HG02678 (cell line): Measurements from ENCODE around the gene ZFPM1.

ENCODE experiments used
- ATAC-seq: cut with Tn5 transposase; IDR thresholded peaks from one replicate; pipeline ENCODE4 v1.9.1; 2021; ENCODE audit warnings: mild to moderate bottlenecking, moderate library complexity; ENCODE audit not compliant: unreplicated experiment

The ZFPM1 gene

DNA sequence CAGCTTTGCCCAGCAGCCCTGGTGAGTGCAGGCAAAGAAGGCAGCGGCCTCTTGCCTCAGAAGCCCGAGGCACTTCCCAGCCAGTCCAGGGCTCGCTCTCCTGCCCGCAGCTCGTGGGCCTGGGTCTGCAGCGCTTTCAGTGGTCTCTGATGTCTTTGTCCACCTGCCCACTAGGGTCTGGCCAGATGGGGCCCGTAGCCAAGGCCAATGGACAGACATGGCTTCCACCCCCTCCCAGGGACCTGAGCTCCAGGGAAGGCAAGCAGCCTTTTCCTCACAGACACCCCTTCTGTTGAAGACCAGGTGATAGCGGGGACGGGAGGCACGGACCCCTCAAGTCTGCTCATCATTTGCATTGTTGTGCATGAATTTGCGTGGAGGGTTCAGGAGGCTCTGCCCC is 83.4 kb downstream of the ZFPM1 start:
- no peak for ATAC-seq

DNA sequence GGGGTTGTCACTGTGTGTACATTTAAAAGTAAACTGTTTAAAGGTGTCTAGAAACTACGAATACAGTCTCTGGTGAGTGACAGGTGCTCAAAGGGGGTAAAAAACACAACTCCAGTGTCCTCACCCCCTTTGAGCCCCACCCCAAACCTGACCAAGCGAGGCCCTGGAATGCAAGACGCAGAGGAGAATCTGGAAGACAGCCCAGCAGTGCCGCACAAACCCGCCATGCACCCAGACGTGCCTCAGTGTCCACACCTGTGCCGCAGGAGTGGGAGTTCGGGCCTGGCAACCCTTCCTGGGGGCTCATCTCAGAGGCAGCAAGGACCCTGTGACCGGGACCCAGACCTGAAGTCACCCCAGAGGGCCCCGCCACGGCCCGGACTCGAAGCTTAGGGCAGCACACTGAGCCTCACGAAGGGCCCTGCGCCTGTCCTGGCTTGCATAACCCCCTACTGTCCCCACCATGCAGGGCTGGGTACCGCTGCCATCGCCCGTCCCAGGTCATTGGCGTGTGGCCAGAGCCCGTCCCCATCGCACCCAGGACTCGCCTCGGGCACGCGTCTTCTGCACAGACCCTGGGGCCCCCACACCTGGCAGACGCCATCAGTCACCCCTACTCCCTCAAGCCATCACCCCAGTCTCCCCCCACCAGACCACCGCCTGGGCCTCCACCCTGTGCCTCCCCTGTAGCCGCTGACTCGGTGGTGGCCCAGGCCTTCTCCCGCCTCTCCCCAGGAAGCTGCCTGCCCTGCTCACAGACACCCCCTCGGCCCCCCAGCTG is 84.1 kb downstream of the ZFPM1 start:
- no peak for ATAC-seq

DNA sequence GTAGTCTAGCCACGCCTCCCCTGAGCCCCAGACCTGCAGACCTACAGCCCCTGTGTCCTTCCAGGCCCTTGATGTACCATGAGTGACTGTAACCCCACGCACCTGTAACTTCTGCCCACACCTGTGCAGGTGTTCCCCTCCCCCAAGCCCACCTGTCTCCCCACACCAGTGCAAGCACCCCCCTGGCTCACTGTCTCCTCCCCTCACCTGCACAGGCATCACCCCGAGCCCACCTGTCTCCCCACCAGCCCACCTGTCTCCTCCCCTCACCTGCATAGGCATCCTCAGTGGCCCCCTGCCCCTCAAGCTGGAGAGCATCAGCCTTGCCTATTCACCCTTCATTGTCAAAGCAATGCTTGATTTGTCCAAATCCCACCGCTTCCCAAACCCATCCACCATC is 84.8 kb downstream of the ZFPM1 start:
- ATAC-seq = no peak

DNA sequence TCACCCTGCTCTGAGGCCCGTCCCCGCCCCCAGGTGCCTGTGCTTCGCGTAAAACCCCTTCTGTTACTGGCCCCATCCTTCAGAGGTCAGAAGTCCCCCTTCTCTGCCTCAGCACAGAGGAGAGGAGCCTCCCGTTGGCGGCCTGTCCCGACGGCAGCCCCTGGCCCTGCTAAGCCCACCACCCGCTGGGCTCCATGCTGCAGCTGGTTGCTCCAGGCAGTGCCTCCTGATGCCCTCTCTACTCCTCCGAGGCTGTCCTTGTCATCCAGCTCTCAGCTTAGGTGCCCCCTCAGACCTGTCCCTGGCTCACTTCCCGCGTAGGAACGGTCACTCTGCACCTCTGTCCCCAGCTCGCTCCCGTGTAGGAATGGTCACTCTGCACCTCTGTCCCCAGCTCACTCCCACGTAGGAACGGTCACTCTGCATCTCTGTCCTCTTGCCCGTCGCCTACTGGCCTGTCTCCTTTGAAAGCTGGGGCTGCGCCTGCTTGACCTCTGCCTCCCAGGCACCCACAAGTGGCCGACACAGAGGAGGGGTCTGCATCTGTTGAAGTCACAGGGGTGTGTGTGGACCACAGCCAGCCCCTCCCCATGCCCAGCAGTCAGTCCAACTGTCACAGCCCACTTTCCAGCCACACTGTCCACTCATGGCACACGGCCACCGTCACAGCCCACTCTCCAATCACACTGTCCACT is 85.4 kb downstream of the ZFPM1 start:
- ATAC-seq = no peak

DNA sequence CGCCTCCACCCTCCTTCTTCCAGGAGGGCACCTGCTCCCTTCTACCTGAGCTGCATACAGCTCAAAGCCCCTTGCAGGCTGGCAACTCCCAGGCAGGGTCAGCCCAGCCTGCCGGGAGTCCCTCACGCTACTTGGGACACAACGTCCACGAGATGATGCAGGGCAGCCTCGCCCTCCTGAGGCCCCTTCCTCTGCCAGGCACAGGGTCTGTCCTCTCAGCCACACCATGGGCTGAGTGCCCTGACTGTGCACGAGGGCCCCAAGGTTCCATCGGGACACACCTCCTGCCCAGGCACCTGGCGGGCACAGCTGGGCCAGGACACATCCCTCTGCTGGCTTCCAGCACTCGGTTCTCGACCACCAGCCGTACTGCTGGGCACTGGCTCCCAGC is 86.2 kb downstream of the ZFPM1 start:
- ATAC-seq = no peak

DNA sequence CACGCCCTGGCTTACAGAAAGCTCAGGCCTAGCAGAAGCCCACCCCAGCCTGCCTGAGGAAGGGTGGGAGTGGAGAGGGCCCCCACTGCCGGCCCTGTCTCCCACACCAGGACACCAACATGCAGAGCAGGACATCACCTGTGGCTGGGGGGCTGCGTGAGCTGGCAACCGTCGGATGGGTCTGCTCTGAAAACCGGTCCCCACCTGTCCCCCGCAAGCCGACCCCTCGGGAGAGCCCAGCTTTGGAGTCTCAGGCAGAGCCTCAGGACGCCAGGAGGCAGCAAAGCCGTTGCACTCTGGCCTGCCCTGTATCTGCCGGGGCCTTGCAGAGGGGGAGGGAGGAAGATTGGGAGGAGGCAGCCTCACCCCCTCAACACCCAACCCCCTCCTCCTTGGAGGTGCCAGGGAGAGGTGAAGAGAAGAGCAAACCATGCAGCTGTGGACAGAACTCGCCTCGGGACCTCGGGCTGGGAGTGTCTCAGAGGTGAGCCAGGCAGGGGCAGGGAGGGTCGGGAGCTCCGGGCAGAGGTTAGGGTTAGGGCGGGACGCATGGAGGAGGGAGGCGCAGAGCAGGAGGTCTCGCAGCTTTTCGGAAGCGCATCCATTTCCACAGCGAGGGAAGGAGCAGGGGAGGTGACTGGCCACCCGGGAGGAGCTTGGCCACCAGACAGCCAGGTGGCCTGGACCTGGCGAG is 86.7 kb downstream of the ZFPM1 start:
- no peak for ATAC-seq

DNA sequence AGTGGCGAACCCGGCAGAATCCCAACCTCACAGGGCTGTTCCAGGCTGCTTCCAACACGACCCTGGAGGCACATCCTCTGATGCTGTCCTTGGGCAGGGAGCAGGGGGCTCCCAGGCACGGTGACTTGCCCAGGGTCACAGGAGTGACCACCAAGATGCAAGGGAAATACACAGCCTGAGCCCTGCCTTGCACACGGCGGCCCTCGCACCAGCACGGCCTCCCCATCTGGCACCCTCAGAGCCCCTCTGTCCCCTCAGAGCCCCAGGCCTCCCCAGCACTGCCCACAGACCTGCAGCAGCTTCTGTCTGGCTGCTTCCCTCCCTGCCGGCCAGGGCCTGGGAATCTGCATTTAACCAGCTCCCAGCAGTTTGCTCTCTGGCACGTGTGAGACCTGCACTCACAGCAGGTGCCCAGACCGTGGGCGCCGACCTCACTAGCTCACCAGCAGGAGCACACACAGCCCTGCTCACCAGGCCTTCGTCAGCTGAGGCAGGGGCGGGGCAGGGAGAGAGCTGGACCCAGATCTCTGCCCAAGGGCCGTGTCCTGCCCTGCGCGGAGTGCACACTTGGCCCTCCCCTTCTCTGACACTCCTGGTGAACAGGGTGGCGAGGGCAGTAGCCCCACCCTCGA is 87.4 kb downstream of the ZFPM1 start:
- no peak for ATAC-seq

DNA sequence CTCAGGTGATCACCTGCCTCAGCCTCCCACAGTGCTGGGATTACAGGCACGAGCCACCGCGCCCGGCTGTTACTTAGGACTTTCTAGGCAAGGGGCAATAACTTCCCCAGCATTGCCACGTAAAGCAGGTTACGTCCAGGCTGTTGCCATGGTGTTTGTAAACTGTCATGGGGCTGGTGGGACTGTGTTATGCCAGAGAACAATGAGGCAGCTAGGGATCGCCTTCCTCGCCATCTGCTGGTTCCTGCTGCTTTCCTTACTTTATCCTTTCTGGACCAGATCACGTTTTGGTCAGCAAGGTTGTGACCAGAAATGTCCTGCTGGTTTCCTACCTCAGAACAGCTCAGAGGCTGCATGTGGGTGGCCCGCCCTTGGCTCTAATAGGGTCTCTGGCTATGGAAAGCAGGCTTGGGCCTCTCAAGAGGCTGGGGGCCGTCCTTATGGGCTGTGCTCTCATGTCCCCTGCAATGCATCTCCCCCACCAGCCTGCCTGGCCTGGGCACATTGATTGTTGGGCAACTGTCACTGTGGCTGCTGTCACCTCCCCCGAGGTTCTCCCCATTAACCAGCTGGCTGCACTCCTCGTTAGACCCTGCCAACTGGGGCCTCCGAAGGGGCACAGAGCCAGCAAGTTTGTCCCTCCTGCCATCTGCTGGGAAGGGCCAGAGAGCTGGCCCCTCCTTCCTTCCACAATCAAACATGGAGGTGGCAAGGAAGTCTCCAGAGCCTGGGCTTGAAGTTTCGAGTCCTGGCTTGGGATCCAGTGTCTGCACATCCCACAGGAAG is 88.9 kb downstream of the ZFPM1 start:
- ATAC-seq = no peak

DNA sequence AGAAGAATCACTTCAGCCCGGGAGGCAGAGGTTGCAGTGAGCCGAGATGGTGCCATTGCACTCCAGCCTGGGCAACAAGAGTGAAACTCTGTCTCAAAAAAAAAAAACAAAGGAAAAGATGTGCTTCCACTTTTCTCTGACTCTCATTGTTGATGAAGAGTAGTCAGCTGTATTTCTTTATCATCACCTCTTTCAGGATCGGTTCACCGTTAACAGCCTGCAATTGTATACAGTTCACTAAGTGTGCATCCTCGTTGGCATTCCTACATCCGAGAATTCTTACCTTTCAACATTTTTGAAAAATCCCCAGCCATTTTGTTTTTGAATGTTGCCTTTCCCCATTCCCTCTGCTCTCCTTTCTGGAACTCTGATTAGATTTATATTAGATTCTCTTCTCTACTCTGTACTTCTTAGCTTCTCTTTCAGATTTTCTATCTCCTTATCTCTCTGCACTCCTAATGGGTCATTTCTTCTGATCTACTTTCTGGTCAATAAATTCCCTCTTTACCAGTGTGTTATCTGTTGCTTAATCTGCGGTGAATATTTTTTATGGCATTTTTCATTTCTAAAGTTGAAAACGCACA is 90.2 kb downstream of the ZFPM1 start:
- no peak for ATAC-seq

DNA sequence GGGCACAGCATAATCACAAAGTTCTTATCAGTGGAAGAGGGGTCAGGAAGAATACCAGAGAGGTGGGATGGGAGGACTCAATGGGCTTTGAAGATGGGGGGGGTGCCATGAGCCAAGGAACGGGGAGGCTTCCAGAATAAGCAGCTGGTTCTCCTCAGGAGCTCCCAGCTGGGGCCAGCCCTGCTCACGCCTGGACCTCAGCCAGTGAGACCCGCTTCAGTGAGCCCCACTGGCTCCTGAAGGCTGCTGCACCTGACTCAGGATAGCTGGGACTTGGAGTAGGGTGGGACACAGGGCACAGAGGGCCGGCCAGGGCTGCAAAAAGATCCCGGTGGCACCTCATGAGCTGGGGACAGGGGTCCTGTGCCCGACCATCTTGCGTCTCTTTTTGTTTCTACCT is 92.7 kb downstream of the ZFPM1 start:
- ATAC-seq = no peak

DNA sequence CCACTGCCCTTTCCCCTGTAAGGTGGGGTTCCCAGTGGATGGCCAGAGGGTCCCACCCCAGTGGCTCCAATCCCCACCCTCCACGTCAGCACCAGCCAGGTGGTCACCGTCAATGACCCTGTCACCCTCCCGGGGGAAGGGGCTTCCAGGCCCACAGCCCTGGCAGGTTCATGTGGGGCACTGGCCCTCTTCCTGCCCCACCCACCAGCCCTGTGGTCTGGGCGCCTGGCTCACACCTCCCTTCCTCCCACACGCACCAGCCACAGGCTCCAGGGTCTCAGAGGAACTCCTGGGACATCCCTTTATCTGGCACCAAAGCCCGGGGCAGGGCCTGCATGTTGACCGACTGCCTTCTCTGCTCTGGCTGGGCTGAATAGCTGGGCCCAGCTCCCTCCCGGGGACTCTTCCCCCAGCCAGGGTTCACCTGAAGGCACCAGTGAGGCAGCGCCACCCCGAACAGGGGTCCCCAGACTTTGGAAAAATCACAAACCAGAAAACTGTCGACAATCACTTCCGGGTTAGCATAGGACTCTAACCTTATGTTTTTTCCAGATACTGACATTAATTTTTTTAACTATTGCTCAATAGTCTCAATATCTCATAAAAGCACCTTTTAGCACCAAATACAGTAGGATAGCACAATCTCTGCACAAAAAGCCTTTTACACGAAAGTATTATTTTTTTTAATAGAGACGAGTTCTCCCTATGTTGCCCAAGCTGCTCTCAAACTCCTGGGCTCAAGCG is 95.2 kb downstream of the ZFPM1 start:
- no peak for ATAC-seq

DNA sequence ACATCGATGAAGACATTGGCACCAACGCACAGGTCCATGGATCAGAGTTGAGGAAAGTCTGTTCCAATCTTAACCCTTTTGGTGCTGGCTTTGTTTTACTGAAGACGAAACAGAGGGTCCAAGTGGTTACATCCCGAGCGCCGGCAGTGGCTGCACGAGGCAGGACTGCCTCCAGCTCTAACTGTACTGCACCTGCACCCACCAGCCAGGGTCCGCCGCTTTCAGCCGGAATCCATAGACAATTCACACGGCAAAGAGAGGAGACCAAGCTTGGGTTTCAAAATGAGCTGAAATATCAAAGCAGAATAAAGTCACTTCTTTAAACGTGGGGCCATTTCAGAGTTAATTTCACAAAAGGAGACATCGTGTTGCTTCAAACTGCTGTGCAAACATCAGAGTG is 95.9 kb downstream of the ZFPM1 start:
- ATAC-seq = no peak

DNA sequence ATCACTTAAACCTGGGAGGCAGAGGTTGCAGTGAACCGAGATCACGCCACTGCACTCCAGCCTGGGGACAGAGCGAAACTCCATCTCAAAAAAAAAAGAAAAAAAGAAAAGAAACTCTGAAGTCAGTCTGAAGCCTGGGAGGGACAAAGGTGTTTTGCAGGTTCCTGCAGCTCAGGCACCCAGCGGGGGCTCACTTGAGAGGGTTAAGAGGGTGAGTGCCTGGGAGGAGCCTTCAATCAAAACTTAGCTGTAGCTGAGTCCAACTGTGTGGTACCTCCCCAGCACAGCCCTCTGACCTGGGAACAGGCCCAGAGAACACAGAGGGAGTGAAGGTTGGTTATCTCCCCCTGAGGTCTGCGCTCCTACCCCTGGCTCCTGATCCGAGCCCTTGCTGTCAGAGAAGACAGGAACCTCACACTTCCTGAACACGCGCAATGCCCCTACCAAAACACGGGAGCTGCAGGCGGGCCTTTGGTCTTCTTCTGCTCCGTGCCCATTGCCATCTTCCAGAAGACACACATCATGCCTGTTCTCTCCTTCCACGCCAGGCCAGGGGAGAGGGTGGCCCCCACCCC is 96.7 kb downstream of the ZFPM1 start:
- no peak for ATAC-seq

DNA sequence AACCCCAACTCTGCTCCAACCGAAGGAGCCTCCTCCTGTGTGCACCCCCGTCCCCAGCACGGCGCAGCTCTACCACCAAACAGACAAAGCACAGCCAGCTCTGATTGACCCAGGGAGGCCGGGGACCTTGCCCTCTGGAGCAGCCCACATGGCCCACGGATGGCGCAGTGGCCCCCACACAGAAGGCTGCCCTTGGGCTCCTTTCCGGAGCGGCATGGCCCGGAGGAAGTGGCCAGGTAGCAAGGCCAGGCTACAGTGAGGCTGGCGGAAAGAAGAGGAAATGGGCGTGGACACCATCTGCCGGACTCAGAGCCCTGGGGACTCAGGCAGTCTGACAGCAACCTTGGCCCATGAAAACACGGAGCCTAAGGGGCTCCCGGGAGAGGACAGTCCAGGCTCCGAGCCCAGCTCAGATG is 97.2 kb downstream of the ZFPM1 start:
- ATAC-seq = no peak

DNA sequence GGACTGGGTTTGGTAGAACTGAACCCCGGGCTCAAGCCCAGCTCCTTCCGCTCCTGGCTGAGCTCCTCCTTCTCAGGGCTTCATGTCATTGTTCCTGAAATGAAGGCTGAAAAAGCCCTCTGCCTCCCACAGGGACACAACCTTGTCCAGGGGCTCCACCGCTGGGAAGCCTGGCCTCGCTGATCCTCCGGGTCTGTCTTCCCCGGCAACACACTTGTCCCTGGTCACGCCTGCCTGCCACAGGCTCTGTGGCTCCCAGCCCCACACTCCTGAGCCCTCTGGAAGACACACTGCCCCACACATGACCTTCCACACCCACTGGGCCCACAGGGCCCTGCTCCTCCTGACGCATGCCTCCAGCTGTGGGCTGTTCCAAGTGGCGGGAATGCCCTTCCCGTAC is 99.1 kb downstream of the ZFPM1 start:
- no peak for ATAC-seq

DNA sequence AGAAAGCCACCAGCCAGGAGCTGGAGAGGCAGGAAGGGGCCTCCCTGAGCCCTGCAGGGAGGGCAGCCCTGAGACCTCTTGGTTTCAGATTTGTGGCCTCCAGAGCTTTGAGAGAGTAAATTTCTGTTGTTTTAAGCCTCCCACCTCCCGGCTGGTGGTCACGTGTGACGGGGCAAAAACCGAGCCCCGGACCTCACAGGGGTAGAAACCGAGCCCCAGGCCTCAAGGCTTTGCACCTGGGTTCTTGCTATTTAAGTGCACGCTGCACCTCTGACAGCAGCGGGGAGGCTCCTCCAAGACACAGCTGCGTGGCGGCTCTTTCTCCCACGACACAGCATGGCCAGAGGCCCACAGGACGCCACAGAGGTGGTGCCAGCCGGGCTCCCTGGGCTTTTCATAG is 99.7 kb downstream of the ZFPM1 start:
- peak; percentile 68 for ATAC-seq

DNA sequence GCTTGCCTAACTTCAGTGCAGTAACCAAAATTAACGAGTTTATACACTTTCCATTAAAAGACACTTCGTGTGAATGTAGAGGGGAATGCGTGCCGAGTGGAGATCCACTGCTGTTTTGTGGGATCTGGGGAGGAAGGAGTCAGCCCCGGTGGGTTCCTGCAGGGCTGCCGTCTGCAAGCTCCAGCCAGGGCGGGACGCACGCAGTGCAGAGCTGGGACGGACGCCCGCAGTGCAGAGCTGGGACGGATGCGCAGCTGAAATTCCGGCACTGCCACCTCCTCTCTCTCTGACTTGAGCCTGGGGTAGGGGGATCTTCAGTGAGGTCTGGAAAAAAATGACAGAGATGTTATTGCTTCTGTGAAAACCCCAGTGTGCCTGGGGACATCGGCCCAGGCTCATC is 100.7 kb downstream of the ZFPM1 start:
- ATAC-seq = no peak

DNA sequence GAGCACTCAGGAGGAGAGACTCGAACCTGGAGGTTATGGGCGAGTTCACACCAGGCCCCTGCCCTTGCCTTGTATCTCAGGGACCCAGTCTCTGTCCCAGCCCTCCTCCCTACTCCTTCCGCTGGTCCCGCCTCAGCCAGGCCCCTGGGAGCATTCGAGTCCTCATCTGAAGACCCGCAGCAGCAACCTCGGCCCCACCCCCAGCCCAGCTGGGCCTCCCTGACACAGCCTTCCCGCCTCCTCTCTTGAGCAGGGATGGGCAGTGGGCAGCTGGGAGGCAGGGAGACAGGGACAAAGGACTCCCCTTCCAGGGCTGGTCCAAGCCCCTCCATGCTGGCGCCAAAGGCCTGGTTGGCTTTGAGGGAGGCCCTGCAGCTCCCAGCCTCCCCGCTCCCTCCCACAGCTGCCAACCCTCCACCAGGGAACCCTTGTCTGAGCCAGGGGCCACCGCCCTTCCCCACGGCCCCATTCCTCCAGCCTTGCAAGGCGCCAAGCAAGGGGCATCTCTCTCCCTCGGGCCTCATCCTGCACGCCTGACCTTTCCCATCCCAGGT is 101.7 kb downstream of the ZFPM1 start:
- no peak for ATAC-seq
